A549 (cell line): ENCODE results near the gene PRMT5. TPM values are rescaled to one million over a fixed set of nuclear protein-coding genes. Genes with fewer than 3 reads are reported as not detected.

Source experiments
- ATAC-seq, 2 experiments: fragments of 200-7000 bp in 1 of 2; fragments of >200 bp in 1 of 2; cut with Nextera tagmentation in 1 of 2; cut with Tn5 transposase in 1 of 2; 3 replicates each; pipeline versions ENCODE4 v1.8.0 to v1.9.1; 2018 to 2020; ENCODE audit warnings: mild to moderate bottlenecking in 1 of 2, moderate library complexity in 1 of 2
- CTCF ChIA-PET: fragments of 300-600 bp; sonication (Branson Sonifier 250); formaldehyde crosslinking; extraction: SDS; loops from one replicate; lab custom pipeline; 2021; ENCODE audit warnings: antibody characterized with exemption, inconsistent platforms; lab: Yijun Ruan, JAX
- POLR2A ChIA-PET: fragments of 350-600 bp; formaldehyde crosslinking; extraction: SDS; loops from one replicate; lab custom pipeline; 2021; ENCODE audit warnings: antibody characterized with exemption, inconsistent platforms; lab: Yijun Ruan, JAX
- DNase-seq, 2 experiments: peaks; one replicate each; pipeline versions ENCODE4 v3.0.0 to v3.0.0-alpha.2; 2011 to 2016; ENCODE audit warnings: low read depth in 1 of 2, low spot score in 1 of 2
- FAIRE-seq: peaks from 2 replicates; lab custom pipeline; 2011; peaks lifted over from hg19 to GRCh38; lab: Jason Lieb, UNC
- H3K27ac ChIP-seq, 2 experiments: fragments of >200 bp; sonication (Bioruptor Twin); formaldehyde crosslinking; 3 replicates each; pipeline ENCODE4 v1.5.1; 2016 to 2017
- H3K4me1 ChIP-seq: fragments of >200 bp; sonication (Bioruptor Twin); formaldehyde crosslinking; 3 replicates; pipeline ENCODE4 v1.6.1; 2016
- H3K4me2 ChIP-seq: fragments of >200 bp; sonication (Bioruptor Twin); formaldehyde crosslinking; 3 replicates; pipeline ENCODE4 v1.6.1; 2016
- H3K4me3 ChIP-seq: fragments of >200 bp; sonication (Bioruptor Twin); formaldehyde crosslinking; 3 replicates; pipeline ENCODE4 v1.5.1; 2016
- H3K9me3 ChIP-seq: fragments of >200 bp; sonication (Bioruptor Twin); formaldehyde crosslinking; 3 replicates; pipeline ENCODE4 v1.6.1; 2016
- BHLHE40 ChIP-seq: IDR thresholded peaks from 2 replicates; pipeline ENCODE4 v1.6.1; 2012; ENCODE audit warnings: low read depth, low read length, inconsistent platforms
- CBX8 ChIP-seq: fragments of 200-600 bp; sonication (generic); IDR thresholded peaks from 2 replicates; pipeline ENCODE4 v1.6.1; 2016
- CEBPB ChIP-seq, 2 experiments: fragments of >200 bp in 1 of 2; sonication (Bioruptor Twin) in 1 of 2; formaldehyde crosslinking in 1 of 2; IDR thresholded peaks; 2 replicates each; pipeline ENCODE4 v1.6.1; 2012 to 2016
- CHD4 ChIP-seq: fragments of 200-600 bp; sonication (generic); IDR thresholded peaks from 2 replicates; pipeline ENCODE4 v1.6.1; 2016; ENCODE audit warnings: antibody characterized with exemption, mild to moderate bottlenecking, borderline replicate concordance
- EHF ChIP-seq: fragments of 250-450 bp; sonication (Bioruptor Pico); IDR thresholded peaks from 2 replicates; pipeline ENCODE4 v1.5.0; 2020; ENCODE audit warnings: mild to moderate bottlenecking
- EHMT2 ChIP-seq: fragments of 200-600 bp; sonication (generic); IDR thresholded peaks from 2 replicates; pipeline ENCODE4 v1.6.1; 2016; ENCODE audit warnings: antibody characterized with exemption, low read depth, mild to moderate bottlenecking, moderate library complexity
- EP300 ChIP-seq, 2 experiments: fragments of >200 bp; sonication (Bioruptor Twin); formaldehyde crosslinking; IDR thresholded peaks; 2 replicates in 1 of 2; 3 replicates in 1 of 2; pipeline ENCODE4 v1.6.1; 2016 to 2017
- FOSB ChIP-seq: fragments of 250-450 bp; sonication (Bioruptor Pico); IDR thresholded peaks from 2 replicates; pipeline ENCODE4 v1.5.0; 2020; ENCODE audit warnings: mild to moderate bottlenecking, moderate library complexity
- FOSL2 ChIP-seq, 2 experiments: fragments of 450-650 bp in 1 of 2; fragments of >200 bp in 1 of 2; sonication (Bioruptor Twin) in 1 of 2; formaldehyde crosslinking; IDR thresholded peaks; 2 replicates each; pipeline versions ENCODE4 v1.5.0 to v1.6.1; 2016 to 2020; ENCODE audit warnings: mild to moderate bottlenecking in 1 of 2, moderate library complexity in 1 of 2
- FOXS1 ChIP-seq: fragments of 250-450 bp; sonication (Bioruptor Pico); IDR thresholded peaks from 2 replicates; pipeline ENCODE4 v1.5.0; 2020; ENCODE audit warnings: mild to moderate bottlenecking, moderate library complexity
- HOXA7 ChIP-seq: fragments of 250-450 bp; sonication (Bioruptor Pico); IDR thresholded peaks from 2 replicates; pipeline ENCODE4 v1.5.0; 2020; ENCODE audit warnings: mild to moderate bottlenecking, moderate library complexity
- JUN ChIP-seq, 2 experiments: fragments of >200 bp; sonication (Bioruptor Twin); formaldehyde crosslinking; IDR thresholded peaks; 2 replicates in 1 of 2; 3 replicates in 1 of 2; pipeline ENCODE4 v1.6.1; 2016 to 2017
- JUNB ChIP-seq: fragments of >200 bp; sonication (Bioruptor Twin); formaldehyde crosslinking; IDR thresholded peaks from 2 replicates; pipeline ENCODE4 v1.6.1; 2016
- MAFK ChIP-seq: fragments of 450-650 bp; IDR thresholded peaks from 2 replicates; pipeline ENCODE4 v1.6.1; 2014; ENCODE audit not compliant: partially characterized antibody
- NPAS2 ChIP-seq: fragments of 250-450 bp; sonication (Bioruptor Pico); IDR thresholded peaks from 2 replicates; pipeline ENCODE4 v1.8.0; 2022; ENCODE audit warnings: mild to moderate bottlenecking, moderate library complexity, borderline replicate concordance
- POLR2AphosphoS2 ChIP-seq: conservative IDR thresholded peaks from 2 replicates; pipeline ENCODE4 v1.6.1; 2012; ENCODE audit warnings: low read length, improper control_type of control experiment, inconsistent platforms
- RAD21 ChIP-seq, 2 experiments: fragments of >200 bp in 1 of 2; sonication (Bioruptor Twin) in 1 of 2; formaldehyde crosslinking in 1 of 2; IDR thresholded peaks in 1 of 2; conservative IDR thresholded peaks in 1 of 2; 2 replicates in 1 of 2; 3 replicates in 1 of 2; pipeline ENCODE4 v1.6.1; 2012 to 2018; ENCODE audit warnings: inconsistent platforms in 1 of 2
- RCOR1 ChIP-seq: fragments of 150-350 bp; IDR thresholded peaks from 2 replicates; pipeline ENCODE4 v1.6.1; 2014; ENCODE audit warnings: antibody characterized with exemption, low read length, low read depth
- REST ChIP-seq: fragments of 200-600 bp; sonication (generic); IDR thresholded peaks from 2 replicates; pipeline ENCODE4 v1.6.1; 2016; ENCODE audit warnings: antibody characterized with exemption, mild to moderate bottlenecking, moderate library complexity
- RFX5 ChIP-seq: fragments of 450-650 bp; IDR thresholded peaks from 2 replicates; pipeline ENCODE4 v1.7.1; 2014; ENCODE audit warnings: antibody characterized with exemption, mild to moderate bottlenecking, moderate library complexity
- RNF2 ChIP-seq: fragments of 200-600 bp; sonication (generic); IDR thresholded peaks from 2 replicates; pipeline ENCODE4 v1.6.1; 2016; ENCODE audit warnings: low read depth, mild to moderate bottlenecking, antibody characterized with exemption, moderate library complexity, borderline replicate concordance
- SMC3 ChIP-seq: fragments of >200 bp; sonication (Bioruptor Twin); formaldehyde crosslinking; IDR thresholded peaks from 3 replicates; pipeline ENCODE4 v1.6.1; 2018; ENCODE audit warnings: inconsistent platforms
- TP53 ChIP-seq: fragments of 250-450 bp; sonication (Bioruptor Pico); IDR thresholded peaks from 2 replicates; pipeline ENCODE4 v1.5.0; 2021; ENCODE audit warnings: mild to moderate bottlenecking, moderate library complexity
- ZFP36 ChIP-seq: fragments of 450-650 bp; IDR thresholded peaks from 2 replicates; pipeline ENCODE4 v1.6.1; 2014; ENCODE audit warnings: borderline replicate concordance; ENCODE audit not compliant: partially characterized antibody
- ZSCAN20 ChIP-seq: fragments of 250-450 bp; sonication (Bioruptor Pico); IDR thresholded peaks from 2 replicates; pipeline ENCODE4 v1.8.0; 2022; ENCODE audit warnings: mild to moderate bottlenecking, moderate library complexity
- WGBS: methylation state at CpG from one replicate; pipeline ENCODE4 v1.1.6; 2017; ENCODE audit errors: missing lambda C conversion rate; 5-methylcytosine and 5-hydroxymethylcytosine counted together
- polyA plus RNA-seq, 4 experiments: library from polyadenylated mRNA; depleted of rRNA in 3 of 4; stranded (reverse); fragments of >200 nt; fragmentation: RNase III in 1 of 4; extraction: RNeasy Plus Mini Kit Qiagen cat#74134 plus additional on column Dnase treatment in 1 of 4; gene quantifications; 2 replicates in 3 of 4; 3 replicates in 1 of 4; pipeline ENCODE4 v1.2.3, GENCODE V29; 2011 to 2017

PRMT5 gene
- polyA plus RNA-seq, 2 of the 4 experiments (the other 2 are of a cell fraction), result 188 to 214 TPM

GRCh38 chr14:22908601-22909000 is 20.6 kb downstream of the PRMT5 start:
- no peak overlapping the region for H3K4me2 ChIP-seq
- WGBS, result 95% methylated on average over 8 of the region's 8 CpGs
- POLR2A ChIA-PET, result interaction anchor here (0.7 kb wide), 1 partner anchor 397 kb away, joined by 4 read pairs; no protein-coding TSS in a partner anchor
- FAIRE-seq (no peak), ATAC-seq (no peak), DNase-seq (no peak)
- TF ChIP-seq BHLHE40, result no peak
- no peak for TF ChIP-seq EP300 (IDR thresholded peaks at IDR 0.05)
- no peak for TF ChIP-seq FOSB (CRISPR knock-in tag)
- no peak overlapping the region for H3K27ac ChIP-seq
- CTCF ChIA-PET, result interaction anchor here (1.0 to 14.6 kb wide), 3 partner anchors 8 to 338 kb away, joined by 3 to 118 read pairs (median 5); no protein-coding TSS in a partner anchor
- H3K4me1 ChIP-seq, result no peaks in the 10 kb centered on the region
- no peak overlapping the region for H3K4me3 ChIP-seq
- H3K9me3 ChIP-seq, result no peaks in the 10 kb centered on the region

GRCh38 chr14:22907429-22907828 is 21.7 kb downstream of the PRMT5 start:
- H3K27ac ChIP-seq, result no peak overlapping the region
- no peaks in the 10 kb centered on the region for H3K4me1 ChIP-seq
- H3K4me2 ChIP-seq, result no peak overlapping the region
- H3K4me3 ChIP-seq, result no peak overlapping the region
- 93% methylated on average over 3 of the region's 3 CpGs for WGBS
- no peak for DNase-seq
- H3K9me3 ChIP-seq, result no peaks in the 10 kb centered on the region
- POLR2A ChIA-PET, result interaction anchor here (0.7 kb wide), 1 partner anchor 84 kb away, joined by 3 read pairs; no protein-coding TSS in a partner anchor
- no peak for ATAC-seq
- CTCF ChIA-PET, result interaction anchor here (1.0 to 14.6 kb wide), 7 partner anchors 6 to 337 kb away, joined by 3 to 118 read pairs (median 3); no protein-coding TSS in a partner anchor
- FAIRE-seq, result no peak
- TF ChIP-seq CEBPB (IDR thresholded peaks at IDR 0.05) (no peak), RAD21 (conservative IDR thresholded peaks at IDR 0.05 in 1 of 2, IDR thresholded peaks at IDR 0.05 in 1 of 2) (no peak), SMC3 (no peak), MAFK (no peak), FOSL2 (IDR thresholded peaks at IDR 0.05) (no peak), FOSL2 (CRISPR knock-in tag; IDR thresholded peaks at IDR 0.05) (no peak), RCOR1 (no peak), JUNB (no peak), TP53 (no peak), REST (no peak), ZSCAN20 (CRISPR knock-in tag) (no peak), FOXS1 (CRISPR knock-in tag) (no peak), EHMT2 (no peak), RFX5 (no peak), RNF2 (no peak), NPAS2 (CRISPR knock-in tag) (no peak), HOXA7 (CRISPR knock-in tag) (no peak), ZFP36 (no peak), CBX8 (no peak), POLR2AphosphoS2 (no peak)

DNA sequence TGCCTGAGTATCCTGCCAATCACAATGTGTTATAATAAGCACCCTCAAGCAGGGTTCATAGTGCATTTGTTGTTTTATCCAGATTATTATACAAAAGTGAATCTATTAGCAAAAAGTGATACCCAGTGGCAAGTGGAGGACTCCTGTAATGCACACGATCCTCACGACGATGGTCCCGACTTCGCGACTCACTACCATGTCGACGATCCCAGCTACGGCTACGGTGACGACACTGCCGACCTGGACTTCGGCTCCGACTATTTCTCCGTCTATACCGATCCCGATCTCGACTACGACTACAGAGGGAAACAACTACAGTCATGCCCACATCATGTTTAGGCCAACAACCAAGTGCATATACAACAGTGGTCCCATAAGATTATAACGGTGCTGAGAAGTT is 23.1 kb downstream of the PRMT5 start:
- 94% methylated on average over 20 of the region's 20 CpGs for WGBS
- no peak overlapping the region for H3K4me2 ChIP-seq
- no peak for DNase-seq
- no peak for ATAC-seq
- no peaks in the 10 kb centered on the region for H3K4me1 ChIP-seq
- CTCF ChIA-PET, result interaction anchor here (1.0 to 1.4 kb wide), 2 partner anchors 9 to 83 kb away, joined by 4 to 5 read pairs; no protein-coding TSS in a partner anchor
- H3K9me3 ChIP-seq, result no peaks in the 10 kb centered on the region
- POLR2A ChIA-PET, result no interaction called here
- H3K27ac ChIP-seq, result no peak overlapping the region
- FAIRE-seq, result no peak
- no peak overlapping the region for H3K4me3 ChIP-seq
- TF ChIP-seq EHF (no peak), JUN (IDR thresholded peaks at IDR 0.05) (no peak), CHD4 (no peak)
